ENCODE measurements around the gene ABCF1. TPM values are rescaled to one million over a fixed set of nuclear protein-coding genes. Genes with fewer than 3 reads are reported as not detected.

The ABCF1 gene
- total RNA-seq, 2 experiments from 2014 or later: 86.9 to 88.0 TPM

GRCh38 chr6:30554404-30554803 is 16.8 kb upstream of the ABCF1 start:
- Mint-ChIP-seq H3K27me3 (no peaks in the 10 kb centered on the region), H3K36me3 (ENCODE audit: low read depth) (peaks cover 61% of the 10 kb centered on the region), H3K4me1 (ENCODE audit: low read depth) (peaks cover 24% of the 10 kb centered on the region), H3K4me3 (peak overlapping the region; percentile 91), H3K27ac (peak overlapping the region; percentile 43), H3K9me3 (no peaks in the 10 kb centered on the region)
- ChIA-PET CTCF (interaction anchor here (1.2 to 21.7 kb wide), 5 partner anchors 9 to 101 kb away, joined by 5 to 515 read pairs (median 36); no protein-coding TSS in a partner anchor), POLR2A (interaction anchor here (0.7 to 5.4 kb wide), 7 partner anchors 10 to 88 kb away, joined by 3 to 55 read pairs (median 4); no protein-coding TSS in a partner anchor)
- intact Hi-C loops (cut with micrococcal nuclease): no loop called here
- ATAC-seq: no peak
- TF ChIP-seq, protein P1, sequence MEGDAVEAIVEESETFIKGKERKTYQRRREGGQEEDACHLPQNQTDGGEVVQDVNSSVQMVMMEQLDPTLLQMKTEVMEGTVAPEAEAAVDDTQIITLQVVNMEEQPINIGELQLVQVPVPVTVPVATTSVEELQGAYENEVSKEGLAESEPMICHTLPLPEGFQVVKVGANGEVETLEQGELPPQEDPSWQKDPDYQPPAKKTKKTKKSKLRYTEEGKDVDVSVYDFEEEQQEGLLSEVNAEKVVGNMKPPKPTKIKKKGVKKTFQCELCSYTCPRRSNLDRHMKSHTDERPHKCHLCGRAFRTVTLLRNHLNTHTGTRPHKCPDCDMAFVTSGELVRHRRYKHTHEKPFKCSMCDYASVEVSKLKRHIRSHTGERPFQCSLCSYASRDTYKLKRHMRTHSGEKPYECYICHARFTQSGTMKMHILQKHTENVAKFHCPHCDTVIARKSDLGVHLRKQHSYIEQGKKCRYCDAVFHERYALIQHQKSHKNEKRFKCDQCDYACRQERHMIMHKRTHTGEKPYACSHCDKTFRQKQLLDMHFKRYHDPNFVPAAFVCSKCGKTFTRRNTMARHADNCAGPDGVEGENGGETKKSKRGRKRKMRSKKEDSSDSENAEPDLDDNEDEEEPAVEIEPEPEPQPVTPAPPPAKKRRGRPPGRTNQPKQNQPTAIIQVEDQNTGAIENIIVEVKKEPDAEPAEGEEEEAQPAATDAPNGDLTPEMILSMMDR (IDR thresholded peaks at IDR 0.05): no peak
- DNase-seq: no peak

GRCh38 chr6:30554962-30555815 is 16.1 kb upstream of the ABCF1 start:
- TF ChIP-seq, protein P1 (IDR thresholded peaks at IDR 0.05): no peak
- DNase-seq (no peak), ATAC-seq (no peak)
- Mint-ChIP-seq H3K27me3 (no peaks in the 10 kb centered on the region), H3K9me3 (no peaks in the 10 kb centered on the region), H3K4me3 (peak overlapping the region; percentile 91), H3K36me3 (ENCODE audit: low read depth) (peaks cover 61% of the 10 kb centered on the region), H3K27ac (peak overlapping the region; percentile 99), H3K4me1 (ENCODE audit: low read depth) (peaks cover 30% of the 10 kb centered on the region)
- intact Hi-C loops (cut with micrococcal nuclease): no loop called here
- CTCF ChIA-PET: interaction anchor here (1.0 to 21.7 kb wide), 7 partner anchors 10 to 124 kb away, joined by 3 to 515 read pairs (median 6); no protein-coding TSS in a partner anchor
- POLR2A ChIA-PET: interaction anchor here (0.6 to 5.4 kb wide), 15 partner anchors 11 to 266 kb away, joined by 3 to 55 read pairs (median 4); partner anchors contain the start of gene ABCF1

DNA sequence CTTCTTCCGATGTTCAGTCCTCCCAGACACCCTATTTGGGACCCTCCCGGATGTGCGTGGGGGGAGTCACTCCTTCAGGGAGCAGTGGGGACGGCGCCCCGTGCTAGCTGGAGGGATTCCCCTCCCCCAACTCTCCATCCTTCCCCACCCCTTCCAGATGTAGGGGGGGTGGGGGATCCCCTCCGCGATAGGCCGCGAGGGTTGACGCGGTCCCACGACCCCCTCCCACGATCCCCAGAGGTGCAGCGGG is 15.5 kb upstream of the ABCF1 start:
- Mint-ChIP-seq H3K4me1 (ENCODE audit: low read depth) (peaks cover 33% of the 10 kb centered on the region), H3K27me3 (no peaks in the 10 kb centered on the region), H3K9me3 (no peaks in the 10 kb centered on the region), H3K27ac (peak overlapping the region; percentile 99), H3K36me3 (ENCODE audit: low read depth) (peaks cover 57% of the 10 kb centered on the region), H3K4me3 (peak overlapping the region; percentile 91)
- intact Hi-C loops (cut with micrococcal nuclease): no loop called here
- ATAC-seq (no peak), DNase-seq (no peak)
- POLR2A ChIA-PET: interaction anchor here (0.6 to 5.4 kb wide), 13 partner anchors 12 to 265 kb away, joined by 3 to 55 read pairs (median 4); partner anchors contain the start of gene ABCF1
- TF ChIP-seq, protein P1 (IDR thresholded peaks at IDR 0.05): no peak
- CTCF ChIA-PET: interaction anchor here (1.0 to 21.7 kb wide), 7 partner anchors 11 to 124 kb away, joined by 3 to 515 read pairs (median 6); no protein-coding TSS in a partner anchor

DNA sequence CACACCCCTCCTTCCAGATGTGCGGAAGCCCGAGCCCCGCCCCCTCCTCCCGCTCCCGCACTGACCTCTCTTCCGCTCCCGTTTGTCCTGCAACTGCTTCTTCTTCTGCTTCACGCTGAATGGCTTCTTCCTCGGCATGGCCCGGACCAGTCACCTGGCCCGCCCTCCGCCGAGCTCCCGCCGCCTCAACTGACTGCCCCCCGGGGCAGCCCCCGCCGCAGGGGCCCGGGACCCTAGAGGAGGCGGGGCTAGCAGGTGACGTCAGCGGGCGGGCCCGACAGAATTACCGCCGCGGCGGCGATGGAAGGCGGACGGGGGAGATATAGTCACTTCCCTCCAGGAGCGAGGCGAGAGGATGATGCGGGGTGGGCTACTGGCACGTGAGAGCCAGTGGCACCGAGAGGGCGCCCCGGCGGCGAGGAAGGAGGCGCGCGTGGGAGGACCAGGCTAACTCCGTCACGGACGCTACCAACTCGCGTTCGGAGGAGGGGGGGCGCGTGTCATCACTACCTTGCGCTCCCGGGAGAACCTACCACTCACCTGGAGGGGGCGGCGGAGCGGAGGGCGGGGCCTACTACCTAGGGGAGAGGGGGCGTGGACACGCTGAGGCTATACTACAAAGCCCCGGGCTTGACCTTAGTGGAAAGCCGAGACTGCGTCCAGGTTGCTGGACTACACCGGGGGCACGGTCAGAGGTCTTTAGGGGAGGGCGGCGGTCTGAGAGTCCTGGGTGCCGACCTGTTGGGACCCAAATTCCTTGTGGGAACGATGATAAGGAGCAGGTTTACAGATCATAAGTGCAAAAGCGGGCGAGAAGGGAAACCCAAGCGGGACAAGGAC is 15.0 kb upstream of the ABCF1 start, which contains the start of gene GNL1:
TSS of gene GNL1 (minus strand) at position 424 of the 840 bp plus-strand sequence. CDS start at position 138, 286 bp downstream.
- peaks cover 35% of the 10 kb centered on the region for H3K4me1 Mint-ChIP-seq (ENCODE audit: low read depth)
- TF ChIP-seq, protein P1 (IDR thresholded peaks at IDR 0.05): no peak
- intact Hi-C loops (cut with micrococcal nuclease): no loop called here
- ATAC-seq (peak; percentile 93), DNase-seq (peak; percentile 100)
- peaks cover 57% of the 10 kb centered on the region for H3K36me3 Mint-ChIP-seq (ENCODE audit: low read depth)
- H3K4me3 Mint-ChIP-seq: peak within 1 kb of the TSS; percentile 91
- POLR2A ChIA-PET: interaction anchor here (0.6 to 5.4 kb wide), 23 partner anchors 8 to 265 kb away, joined by 3 to 55 read pairs (median 4); partner anchors contain the start of genes ABCF1 and TUBB
- no peaks in the 10 kb centered on the region for H3K27me3 Mint-ChIP-seq
- CTCF ChIA-PET: interaction anchor here (0.9 to 21.7 kb wide), 10 partner anchors 11 to 123 kb away, joined by 3 to 515 read pairs (median 5); no protein-coding TSS in a partner anchor
- H3K9me3 Mint-ChIP-seq: no peaks in the 10 kb centered on the region
- peak within 1 kb of the TSS; percentile 99 for H3K27ac Mint-ChIP-seq

All from activated CD8-positive, alpha-beta T cell treated with anti-CD3 and anti-CD28 coated beads for 36 hours (primary cell).